Measurements from ENCODE around the gene PYGM.

PYGM gene

DNA sequence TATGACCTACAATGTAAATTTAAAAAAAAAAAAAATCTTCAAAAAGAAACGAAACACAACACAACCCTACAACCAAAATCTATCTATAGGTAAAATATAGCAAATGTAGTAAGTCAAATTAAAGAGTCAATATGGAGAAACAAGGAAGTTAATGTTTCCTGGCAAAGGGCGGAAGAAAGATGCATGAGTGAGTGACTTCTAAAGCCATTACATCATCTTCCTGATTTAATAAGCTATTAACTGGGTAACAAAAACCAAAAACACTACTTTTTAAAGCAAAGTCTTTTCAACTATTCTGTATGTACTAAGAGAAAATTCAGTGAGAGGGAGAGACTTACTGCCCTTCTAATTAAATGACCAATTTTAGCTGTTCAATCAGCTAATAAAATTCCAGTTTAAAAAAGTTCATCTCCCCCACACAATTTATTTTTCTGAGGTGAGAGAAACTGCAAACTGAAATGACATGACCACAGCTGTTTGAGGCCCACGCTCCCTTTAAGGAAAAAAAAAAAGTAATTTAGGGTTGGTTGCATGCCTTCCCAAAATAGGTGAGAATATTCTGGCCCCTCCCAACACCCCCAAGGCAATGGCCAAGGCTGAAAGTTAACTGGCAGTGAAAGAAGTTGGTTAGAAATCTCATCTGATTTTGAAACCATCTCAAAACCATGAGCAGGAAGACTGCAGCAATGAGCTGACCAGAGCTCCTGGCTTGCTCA lies 12.7 kb upstream of the PYGM start:
- TF ChIP-seq NFIC (IDR thresholded peaks at IDR 0.05): no peak

DNA sequence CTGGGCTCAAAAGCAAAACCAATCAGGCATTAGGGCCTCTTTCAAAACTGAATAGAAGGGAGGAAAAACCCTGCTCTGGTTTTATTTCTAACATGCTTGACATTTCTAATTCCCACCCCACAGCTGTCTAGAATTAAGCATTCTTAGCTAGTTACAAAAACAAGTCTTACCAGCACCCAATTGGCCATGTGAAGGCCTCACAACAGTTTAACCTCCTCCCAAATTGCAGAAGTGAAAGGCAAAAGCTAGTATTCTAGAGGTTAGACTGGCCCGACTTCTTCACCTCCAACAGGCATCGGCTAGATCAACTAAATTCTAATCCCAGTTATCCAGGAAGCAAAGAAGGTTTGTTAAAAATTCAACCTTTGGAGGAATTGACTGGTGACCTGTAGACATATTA lies 12.1 kb upstream of the PYGM start:
- TF ChIP-seq YY1 (IDR thresholded peaks at IDR 0.05; ENCODE audit: low read depth) (no peak), TAF1 (IDR thresholded peaks at IDR 0.05; ENCODE audit: low read depth) (no peak)

DNA sequence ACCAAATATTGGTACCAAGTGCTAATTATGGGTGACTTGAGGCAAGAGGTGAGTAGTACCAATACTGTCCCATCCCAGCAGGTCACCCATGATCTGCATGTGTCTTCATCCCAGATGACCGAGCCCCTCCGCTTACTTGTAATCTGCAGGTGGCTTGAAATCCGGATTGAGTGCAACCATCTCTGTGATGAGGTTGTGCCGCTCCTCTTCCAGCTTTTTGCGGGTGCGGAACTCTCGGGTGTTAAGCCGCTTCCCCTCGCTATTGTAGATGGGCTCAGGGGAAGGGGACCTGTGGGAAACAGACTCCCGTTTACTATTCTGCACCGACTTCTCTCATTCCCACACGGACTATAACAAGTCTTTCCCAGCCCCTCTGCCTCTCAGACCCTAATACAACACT lies 10.3 kb upstream of the PYGM start:
- TF ChIP-seq, protein P1, sequence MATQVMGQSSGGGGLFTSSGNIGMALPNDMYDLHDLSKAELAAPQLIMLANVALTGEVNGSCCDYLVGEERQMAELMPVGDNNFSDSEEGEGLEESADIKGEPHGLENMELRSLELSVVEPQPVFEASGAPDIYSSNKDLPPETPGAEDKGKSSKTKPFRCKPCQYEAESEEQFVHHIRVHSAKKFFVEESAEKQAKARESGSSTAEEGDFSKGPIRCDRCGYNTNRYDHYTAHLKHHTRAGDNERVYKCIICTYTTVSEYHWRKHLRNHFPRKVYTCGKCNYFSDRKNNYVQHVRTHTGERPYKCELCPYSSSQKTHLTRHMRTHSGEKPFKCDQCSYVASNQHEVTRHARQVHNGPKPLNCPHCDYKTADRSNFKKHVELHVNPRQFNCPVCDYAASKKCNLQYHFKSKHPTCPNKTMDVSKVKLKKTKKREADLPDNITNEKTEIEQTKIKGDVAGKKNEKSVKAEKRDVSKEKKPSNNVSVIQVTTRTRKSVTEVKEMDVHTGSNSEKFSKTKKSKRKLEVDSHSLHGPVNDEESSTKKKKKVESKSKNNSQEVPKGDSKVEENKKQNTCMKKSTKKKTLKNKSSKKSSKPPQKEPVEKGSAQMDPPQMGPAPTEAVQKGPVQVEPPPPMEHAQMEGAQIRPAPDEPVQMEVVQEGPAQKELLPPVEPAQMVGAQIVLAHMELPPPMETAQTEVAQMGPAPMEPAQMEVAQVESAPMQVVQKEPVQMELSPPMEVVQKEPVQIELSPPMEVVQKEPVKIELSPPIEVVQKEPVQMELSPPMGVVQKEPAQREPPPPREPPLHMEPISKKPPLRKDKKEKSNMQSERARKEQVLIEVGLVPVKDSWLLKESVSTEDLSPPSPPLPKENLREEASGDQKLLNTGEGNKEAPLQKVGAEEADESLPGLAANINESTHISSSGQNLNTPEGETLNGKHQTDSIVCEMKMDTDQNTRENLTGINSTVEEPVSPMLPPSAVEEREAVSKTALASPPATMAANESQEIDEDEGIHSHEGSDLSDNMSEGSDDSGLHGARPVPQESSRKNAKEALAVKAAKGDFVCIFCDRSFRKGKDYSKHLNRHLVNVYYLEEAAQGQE (IDR thresholded peaks at IDR 0.05; ENCODE audit: low read depth): no peak
- TF ChIP-seq NFIC (IDR thresholded peaks at IDR 0.05) (no peak), CEBPB (IDR thresholded peaks at IDR 0.05) (no peak), RAD21 (IDR thresholded peaks at IDR 0.05; ENCODE audit: low read depth) (no peak), TAF1 (IDR thresholded peaks at IDR 0.05; ENCODE audit: low read depth) (no peak), CREB1 (IDR thresholded peaks at IDR 0.05; ENCODE audit: low read depth) (no peak), YY1 (IDR thresholded peaks at IDR 0.05; ENCODE audit: low read depth) (no peak)
- TF ChIP-seq, protein P2, sequence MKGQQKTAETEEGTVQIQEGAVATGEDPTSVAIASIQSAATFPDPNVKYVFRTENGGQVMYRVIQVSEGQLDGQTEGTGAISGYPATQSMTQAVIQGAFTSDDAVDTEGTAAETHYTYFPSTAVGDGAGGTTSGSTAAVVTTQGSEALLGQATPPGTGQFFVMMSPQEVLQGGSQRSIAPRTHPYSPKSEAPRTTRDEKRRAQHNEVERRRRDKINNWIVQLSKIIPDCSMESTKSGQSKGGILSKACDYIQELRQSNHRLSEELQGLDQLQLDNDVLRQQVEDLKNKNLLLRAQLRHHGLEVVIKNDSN (IDR thresholded peaks at IDR 0.05): no peak

DNA sequence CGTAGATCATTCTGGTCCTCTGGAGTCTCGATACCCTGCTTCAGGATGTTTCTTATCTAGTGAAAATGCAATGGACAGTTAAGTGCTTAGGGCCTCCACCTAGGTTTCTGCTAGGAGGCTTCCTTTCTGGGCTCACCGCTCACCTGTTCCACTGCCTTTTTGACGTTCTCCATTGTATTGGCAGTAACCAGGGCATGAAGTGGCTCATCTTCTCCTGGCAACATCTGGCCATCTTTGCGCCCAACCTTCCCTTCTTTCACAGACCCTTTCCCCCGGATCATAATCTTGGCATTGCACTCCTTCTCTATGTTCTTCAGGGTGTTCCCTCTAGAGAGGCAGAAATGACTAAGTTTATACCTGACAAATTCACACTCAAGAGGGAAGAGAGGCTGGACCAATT lies 9.5 kb upstream of the PYGM start:
- TF ChIP-seq EP300 (IDR thresholded peaks at IDR 0.05; ENCODE audit: borderline replicate concordance) (no peak), RAD21 (IDR thresholded peaks at IDR 0.05; ENCODE audit: low read depth) (no peak), CEBPB (IDR thresholded peaks at IDR 0.05) (no peak), TCF12 (IDR thresholded peaks at IDR 0.05; ENCODE audit: low read depth) (no peak), NFIC (IDR thresholded peaks at IDR 0.05) (no peak), TAF1 (IDR thresholded peaks at IDR 0.05; ENCODE audit: low read depth) (no peak), CREB1 (IDR thresholded peaks at IDR 0.05; ENCODE audit: low read depth) (no peak), EGR1 (IDR thresholded peaks at IDR 0.05) (no peak), YY1 (IDR thresholded peaks at IDR 0.05; ENCODE audit: low read depth) (no peak), ZBTB7A (IDR thresholded peaks at IDR 0.05; ENCODE audit: low read depth) (no peak), FOXM1 (IDR thresholded peaks at IDR 0.05; ENCODE audit: borderline replicate concordance, low read depth) (no peak), TEAD4 (IDR thresholded peaks at IDR 0.05) (no peak)
- TF ChIP-seq, protein P1 (IDR thresholded peaks at IDR 0.05; ENCODE audit: low read depth): no peak
- TF ChIP-seq, protein P3, sequence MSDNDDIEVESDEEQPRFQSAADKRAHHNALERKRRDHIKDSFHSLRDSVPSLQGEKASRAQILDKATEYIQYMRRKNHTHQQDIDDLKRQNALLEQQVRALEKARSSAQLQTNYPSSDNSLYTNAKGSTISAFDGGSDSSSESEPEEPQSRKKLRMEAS (IDR thresholded peaks at IDR 0.05): no peak
- TF ChIP-seq, protein P2 (IDR thresholded peaks at IDR 0.05): no peak

DNA sequence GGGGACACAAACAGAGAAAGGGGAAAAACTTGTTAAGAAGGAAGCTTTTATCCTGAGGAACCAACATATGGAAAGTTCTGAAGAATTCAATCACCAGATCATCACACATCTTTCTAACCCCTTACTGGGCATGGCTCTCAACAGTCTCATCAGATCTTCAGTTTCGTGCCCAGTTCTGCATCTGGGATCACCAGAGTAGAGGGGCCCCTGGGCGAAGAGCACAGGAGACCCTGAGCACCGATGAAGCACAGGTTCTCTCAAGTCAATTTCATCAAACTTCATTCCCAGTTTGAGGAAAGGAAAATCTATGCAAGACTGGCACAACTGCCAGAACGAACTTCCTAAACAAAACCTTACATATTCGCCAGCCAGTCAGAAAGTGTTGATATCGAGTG lies 8.5 kb upstream of the PYGM start:
- TF ChIP-seq ZBTB7A (IDR thresholded peaks at IDR 0.05; ENCODE audit: low read depth) (no peak), TAF1 (IDR thresholded peaks at IDR 0.05; ENCODE audit: low read depth) (no peak), RAD21 (IDR thresholded peaks at IDR 0.05; ENCODE audit: low read depth) (no peak), TEAD4 (IDR thresholded peaks at IDR 0.05) (no peak), CEBPB (IDR thresholded peaks at IDR 0.05) (no peak), NFIC (IDR thresholded peaks at IDR 0.05) (no peak), TCF12 (IDR thresholded peaks at IDR 0.05; ENCODE audit: low read depth) (no peak)

DNA sequence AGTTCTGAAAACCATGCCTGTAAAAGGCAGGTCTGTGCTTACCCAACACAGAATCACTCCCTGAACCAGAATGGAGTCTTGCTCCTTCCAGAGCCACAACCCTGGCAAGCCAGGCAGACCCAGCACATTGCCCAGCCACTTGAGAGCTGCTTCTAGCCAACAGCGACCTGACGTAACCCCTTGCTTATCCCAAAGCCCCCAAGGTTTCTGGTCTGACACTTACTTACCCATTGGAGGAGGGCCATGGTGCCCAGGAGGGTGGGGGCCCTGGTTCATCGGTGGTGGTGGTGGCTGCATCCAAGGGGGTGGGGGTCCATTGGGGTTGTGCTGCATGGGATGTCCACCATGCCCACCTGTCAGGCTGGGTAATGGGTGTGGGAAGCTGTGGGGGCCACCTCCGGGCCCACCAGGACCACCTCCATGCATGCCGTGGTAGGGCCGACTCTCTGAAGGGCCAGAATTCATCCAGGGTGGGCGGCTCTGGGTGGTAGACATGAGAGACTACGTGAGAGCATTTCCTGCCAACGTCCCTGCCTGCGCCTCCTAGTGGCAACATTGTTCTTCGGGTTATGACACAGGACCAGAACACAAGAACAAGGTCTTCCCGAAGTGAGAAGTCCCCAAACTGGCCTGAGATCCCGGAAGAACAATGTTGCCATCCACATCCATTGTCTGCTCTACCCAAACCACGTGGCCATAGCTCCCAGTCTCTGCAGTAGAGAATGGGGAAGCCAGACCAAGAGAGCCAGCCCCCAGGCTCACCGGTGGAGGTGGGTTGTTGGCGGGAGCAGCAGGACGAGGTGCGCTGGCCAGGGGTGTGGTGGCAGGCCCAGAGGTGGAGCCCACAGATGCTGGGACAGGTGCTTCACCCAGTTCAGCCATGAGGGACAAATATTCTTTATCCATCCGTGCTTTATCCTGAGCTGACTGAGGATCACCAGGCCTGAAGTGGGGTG lies 7.8 kb upstream of the PYGM start:
- no peak for TF ChIP-seq ZBTB7A (IDR thresholded peaks at IDR 0.05; ENCODE audit: low read depth)
- no peak for TF ChIP-seq EP300 (IDR thresholded peaks at IDR 0.05; ENCODE audit: borderline replicate concordance)
- TF ChIP-seq, protein P1 (IDR thresholded peaks at IDR 0.05; ENCODE audit: low read depth): no peak
- TF ChIP-seq YY1 (IDR thresholded peaks at IDR 0.05; ENCODE audit: low read depth): no peak
- no peak for TF ChIP-seq TEAD4 (IDR thresholded peaks at IDR 0.05)
- TF ChIP-seq TCF12 (IDR thresholded peaks at IDR 0.05; ENCODE audit: low read depth): no peak
- TF ChIP-seq EGR1 (IDR thresholded peaks at IDR 0.05): no peak
- no peak for TF ChIP-seq NFIC (IDR thresholded peaks at IDR 0.05)
- TF ChIP-seq FOXM1 (IDR thresholded peaks at IDR 0.05; ENCODE audit: borderline replicate concordance, low read depth): no peak
- no peak for TF ChIP-seq RAD21 (IDR thresholded peaks at IDR 0.05; ENCODE audit: low read depth)
- no peak for TF ChIP-seq CREB1 (IDR thresholded peaks at IDR 0.05; ENCODE audit: low read depth)
- no peak for TF ChIP-seq CEBPB (IDR thresholded peaks at IDR 0.05)
- TF ChIP-seq TAF1 (IDR thresholded peaks at IDR 0.05; ENCODE audit: low read depth): no peak
- TF ChIP-seq, protein P3 (IDR thresholded peaks at IDR 0.05): no peak
- TF ChIP-seq, protein P2 (IDR thresholded peaks at IDR 0.05): no peak
